Measurements from ENCODE around the gene TRAK1.

Gene TRAK1

DNA sequence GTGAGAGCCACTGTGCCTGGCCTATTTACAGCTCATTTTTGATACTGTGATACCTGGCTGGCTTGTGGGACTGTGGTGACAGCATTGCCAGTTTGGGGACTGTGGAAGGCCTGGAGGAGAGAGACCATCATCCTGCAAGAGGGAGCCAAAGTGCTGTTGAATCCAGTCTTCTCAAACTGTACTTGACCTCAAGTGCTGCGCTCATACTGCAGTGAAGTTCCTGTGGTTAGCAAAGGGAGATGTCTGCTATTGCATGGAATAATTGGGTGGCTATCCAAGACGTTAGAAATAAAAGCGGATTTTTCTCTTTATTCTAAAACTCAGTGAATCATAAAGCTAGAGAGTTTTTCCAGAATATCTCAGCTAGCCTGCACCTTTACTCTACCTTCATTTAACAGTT, 91.4 kb downstream of the TRAK1 start:
- H2AFZ ChIP-seq (ENCODE audit: low read length): no peak overlapping the region
- H3K36me3 ChIP-seq (replicated peaks; ENCODE audit: insufficient read depth, low read length): no peaks in the 10 kb centered on the region
- no peak overlapping the region for H3K9ac ChIP-seq (ENCODE audit: low read length)
- no peaks in the 10 kb centered on the region for H4K20me1 ChIP-seq (ENCODE audit: insufficient read depth, low read length)
- no peaks in the 10 kb centered on the region for H3K9me2 ChIP-seq (replicated peaks; ENCODE audit: insufficient read depth, low read length)
- H3K9me3 ChIP-seq (replicated peaks; ENCODE audit: insufficient read depth, low read length): no peaks in the 10 kb centered on the region
- H3K4me2 ChIP-seq (ENCODE audit: low read depth, low read length): no peak overlapping the region
- H3K4me3 ChIP-seq (ENCODE audit: low read length): no peak overlapping the region
- TF ChIP-seq, protein P1, sequence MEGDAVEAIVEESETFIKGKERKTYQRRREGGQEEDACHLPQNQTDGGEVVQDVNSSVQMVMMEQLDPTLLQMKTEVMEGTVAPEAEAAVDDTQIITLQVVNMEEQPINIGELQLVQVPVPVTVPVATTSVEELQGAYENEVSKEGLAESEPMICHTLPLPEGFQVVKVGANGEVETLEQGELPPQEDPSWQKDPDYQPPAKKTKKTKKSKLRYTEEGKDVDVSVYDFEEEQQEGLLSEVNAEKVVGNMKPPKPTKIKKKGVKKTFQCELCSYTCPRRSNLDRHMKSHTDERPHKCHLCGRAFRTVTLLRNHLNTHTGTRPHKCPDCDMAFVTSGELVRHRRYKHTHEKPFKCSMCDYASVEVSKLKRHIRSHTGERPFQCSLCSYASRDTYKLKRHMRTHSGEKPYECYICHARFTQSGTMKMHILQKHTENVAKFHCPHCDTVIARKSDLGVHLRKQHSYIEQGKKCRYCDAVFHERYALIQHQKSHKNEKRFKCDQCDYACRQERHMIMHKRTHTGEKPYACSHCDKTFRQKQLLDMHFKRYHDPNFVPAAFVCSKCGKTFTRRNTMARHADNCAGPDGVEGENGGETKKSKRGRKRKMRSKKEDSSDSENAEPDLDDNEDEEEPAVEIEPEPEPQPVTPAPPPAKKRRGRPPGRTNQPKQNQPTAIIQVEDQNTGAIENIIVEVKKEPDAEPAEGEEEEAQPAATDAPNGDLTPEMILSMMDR (IDR thresholded peaks at IDR 0.05; ENCODE audit: low read length): no peak
- no peak for TF ChIP-seq EZH2 (optimal IDR thresholded peaks at IDR 0.05; ENCODE audit: low read depth, low read length)
- no peak for TF ChIP-seq EZH2phosphoT487 (IDR thresholded peaks at IDR 0.05; ENCODE audit: low read length)
- no peaks in the 10 kb centered on the region for H3K4me1 ChIP-seq (ENCODE audit: low read length)
- no peak overlapping the region for H3K27ac ChIP-seq (ENCODE audit: low read length)
- H3F3A ChIP-seq (ENCODE audit: insufficient read depth, low read length): no peaks in the 10 kb centered on the region
- H3K27me3 ChIP-seq (replicated peaks; ENCODE audit: insufficient read depth, low read length): no peaks in the 10 kb centered on the region
- peaks cover 5% of the 10 kb centered on the region for H3K79me2 ChIP-seq (ENCODE audit: low read length)
- no peak for DNase-seq

- H3K36me3 ChIP-seq (replicated peaks; ENCODE audit: insufficient read depth, low read length): no peaks in the 10 kb centered on the region
- TF ChIP-seq EZH2phosphoT487 (IDR thresholded peaks at IDR 0.05; ENCODE audit: low read length) (no peak), EZH2 (optimal IDR thresholded peaks at IDR 0.05; ENCODE audit: low read depth, low read length) (no peak)
- TF ChIP-seq, protein P1 (IDR thresholded peaks at IDR 0.05; ENCODE audit: low read length): no peak
- no peaks in the 10 kb centered on the region for H3K27me3 ChIP-seq (replicated peaks; ENCODE audit: insufficient read depth, low read length)
- peaks cover 3% of the 10 kb centered on the region for H3K79me2 ChIP-seq (ENCODE audit: low read length)
- H3K9me2 ChIP-seq (replicated peaks; ENCODE audit: insufficient read depth, low read length): no peaks in the 10 kb centered on the region
- no peak overlapping the region for H2AFZ ChIP-seq (ENCODE audit: low read length)
- no peaks in the 10 kb centered on the region for H3K4me1 ChIP-seq (ENCODE audit: low read length)
- DNase-seq: no peak
- H3K9ac ChIP-seq (ENCODE audit: low read length): no peak overlapping the region
- H3K27ac ChIP-seq (ENCODE audit: low read length): no peak overlapping the region
- H3F3A ChIP-seq (ENCODE audit: insufficient read depth, low read length): no peaks in the 10 kb centered on the region
- no peaks in the 10 kb centered on the region for H4K20me1 ChIP-seq (ENCODE audit: insufficient read depth, low read length)
- no peaks in the 10 kb centered on the region for H3K9me3 ChIP-seq (replicated peaks; ENCODE audit: insufficient read depth, low read length)
- H3K4me2 ChIP-seq (ENCODE audit: low read depth, low read length): no peak overlapping the region
- H3K4me3 ChIP-seq (ENCODE audit: low read length): no peak overlapping the region
Observed at GRCh38 chr3:42183991-42184632, 93.0 kb downstream of the TRAK1 start.

DNA sequence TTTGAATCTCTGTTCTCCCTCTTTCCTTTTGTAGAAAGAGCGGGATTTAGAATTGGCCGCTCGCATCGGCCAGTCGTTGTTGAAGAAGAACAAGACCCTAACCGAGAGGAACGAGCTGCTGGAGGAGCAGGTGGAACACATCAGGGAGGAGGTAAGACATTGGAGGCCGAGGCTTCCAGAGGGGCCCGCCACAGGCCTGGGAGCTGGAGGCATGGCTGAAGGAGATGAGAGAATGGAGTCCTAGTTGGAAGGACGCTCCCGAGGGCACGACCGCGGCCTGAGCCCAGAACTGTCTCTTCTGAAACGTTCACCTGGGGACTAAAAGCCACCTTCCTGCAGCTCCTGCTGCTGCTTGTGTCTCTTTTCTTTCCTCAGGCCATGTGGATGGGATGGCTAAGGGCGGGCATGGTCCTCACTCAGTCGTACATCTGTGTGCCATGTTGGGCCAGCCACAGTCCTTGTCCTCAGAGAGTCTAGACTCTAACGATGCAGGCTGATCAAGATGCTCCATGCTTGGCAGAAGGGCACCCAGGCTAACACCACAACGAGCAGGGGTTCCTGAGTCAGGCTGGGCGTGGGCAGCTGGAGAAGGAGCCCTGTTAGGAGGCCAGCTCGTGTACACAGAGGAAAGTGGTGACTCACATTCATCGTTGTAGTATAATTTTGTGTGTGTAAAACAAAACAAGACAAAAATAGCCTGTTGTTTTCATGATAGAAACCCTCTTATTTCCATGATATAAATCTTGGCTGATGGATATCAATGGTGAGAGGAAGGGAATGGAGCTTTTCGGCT, 93.7 kb downstream of the TRAK1 start:
- DNase-seq: no peak
- no peaks in the 10 kb centered on the region for H3K9me3 ChIP-seq (replicated peaks; ENCODE audit: insufficient read depth, low read length)
- H3K4me2 ChIP-seq (ENCODE audit: low read depth, low read length): no peak overlapping the region
- H3K36me3 ChIP-seq (replicated peaks; ENCODE audit: insufficient read depth, low read length): no peaks in the 10 kb centered on the region
- no peak overlapping the region for H2AFZ ChIP-seq (ENCODE audit: low read length)
- no peaks in the 10 kb centered on the region for H3F3A ChIP-seq (ENCODE audit: insufficient read depth, low read length)
- no peaks in the 10 kb centered on the region for H4K20me1 ChIP-seq (ENCODE audit: insufficient read depth, low read length)
- no peaks in the 10 kb centered on the region for H3K4me1 ChIP-seq (ENCODE audit: low read length)
- TF ChIP-seq, protein P1 (IDR thresholded peaks at IDR 0.05; ENCODE audit: low read length): no peak
- no peak for TF ChIP-seq EZH2phosphoT487 (IDR thresholded peaks at IDR 0.05; ENCODE audit: low read length)
- no peak for TF ChIP-seq EZH2 (optimal IDR thresholded peaks at IDR 0.05; ENCODE audit: low read depth, low read length)
- H3K4me3 ChIP-seq (ENCODE audit: low read length): no peak overlapping the region
- H3K27ac ChIP-seq (ENCODE audit: low read length): no peak overlapping the region
- H3K9ac ChIP-seq (ENCODE audit: low read length): no peak overlapping the region
- no peaks in the 10 kb centered on the region for H3K9me2 ChIP-seq (replicated peaks; ENCODE audit: insufficient read depth, low read length)
- no peaks in the 10 kb centered on the region; the same call in 1 of the 2 replicates for H3K79me2 ChIP-seq (ENCODE audit: low read length)
- H3K27me3 ChIP-seq (replicated peaks; ENCODE audit: insufficient read depth, low read length): no peaks in the 10 kb centered on the region

Data from MM.1S (cell line).